Measurements from ENCODE around the gene CSF2.

Gene CSF2

DNA sequence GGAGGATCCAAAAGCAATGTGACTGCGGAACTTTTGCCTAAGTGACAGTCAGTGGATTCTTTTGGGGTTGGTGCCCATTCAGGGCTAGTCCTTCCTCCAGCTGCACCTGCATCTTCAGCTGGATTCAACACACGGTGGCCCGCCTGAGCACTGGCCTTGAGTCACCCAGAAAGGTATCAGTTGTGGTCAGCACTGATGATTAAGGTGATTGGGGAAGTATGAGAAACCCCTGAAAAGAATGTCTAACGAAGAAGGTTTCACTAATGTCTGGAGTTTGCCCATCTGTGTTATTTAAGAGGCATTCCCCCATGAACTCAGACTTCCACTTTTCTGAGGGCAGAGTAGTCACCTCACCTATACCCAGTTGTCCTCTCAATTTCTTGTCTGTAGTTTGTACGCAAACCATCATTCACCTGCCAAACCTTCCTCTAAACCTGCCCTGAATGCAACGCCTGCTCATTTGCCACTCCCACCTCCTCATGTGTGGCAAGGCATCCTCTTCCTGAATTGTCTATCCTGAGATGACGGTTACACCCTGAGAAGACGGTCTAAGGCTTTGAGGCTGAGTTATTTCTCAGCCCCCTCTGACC, 27.2 kb downstream of the CSF2 start:
- H3K79me2 ChIP-seq (ENCODE audit: insufficient read depth, low read length), result no peaks in the 10 kb centered on the region
- no peak overlapping the region for H3K9ac ChIP-seq (ENCODE audit: low read depth, low read length, poor library complexity, severe bottlenecking)
- no peaks in the 10 kb centered on the region for H3K9me2 ChIP-seq (replicated peaks; ENCODE audit: low read depth, low read length)
- no peaks in the 10 kb centered on the region for H3F3A ChIP-seq (ENCODE audit: low read depth)
- H3K27me3 ChIP-seq (ENCODE audit: insufficient read depth, low read length, poor library complexity, severe bottlenecking), result no peaks in the 10 kb centered on the region
- no peaks in the 10 kb centered on the region for H4K20me1 ChIP-seq (ENCODE audit: insufficient read depth, low read length, poor library complexity, severe bottlenecking)
- H3K36me3 ChIP-seq (ENCODE audit: insufficient read depth, low read length), result no peaks in the 10 kb centered on the region
- H2AFZ ChIP-seq (ENCODE audit: low read length), result no peak overlapping the region
- H3K4me1 ChIP-seq (ENCODE audit: insufficient read depth, low read length, poor library complexity, severe bottlenecking), result peaks cover 74% of the 10 kb centered on the region
- H3K4me3 ChIP-seq (ENCODE audit: low read length, poor library complexity, severe bottlenecking), result no peak overlapping the region
- peak overlapping the region; percentile 11 for H3K4me2 ChIP-seq (ENCODE audit: low read depth, low read length, poor library complexity, severe bottlenecking)
- TF ChIP-seq CTCF (conservative IDR thresholded peaks at IDR 0.05; ENCODE audit: low read length) (no peak), EZH2phosphoT487 (IDR thresholded peaks at IDR 0.05; ENCODE audit: borderline replicate concordance) (no peak)
- H3K9me3 ChIP-seq (ENCODE audit: insufficient read depth, low read depth, low read length), result no peaks in the 10 kb centered on the region

- Histone ChIP-seq H3K9me2 (replicated peaks; ENCODE audit: low read depth, low read length) (no peaks in the 10 kb centered on the region), H4K20me1 (ENCODE audit: insufficient read depth, low read length, poor library complexity, severe bottlenecking) (no peaks in the 10 kb centered on the region), H3K27me3 (ENCODE audit: insufficient read depth, low read length, poor library complexity, severe bottlenecking) (no peaks in the 10 kb centered on the region), H3K4me3 (ENCODE audit: low read length, poor library complexity, severe bottlenecking) (no peak overlapping the region), H3F3A (ENCODE audit: low read depth) (no peaks in the 10 kb centered on the region), H3K9ac (ENCODE audit: low read depth, low read length, poor library complexity, severe bottlenecking) (no peak overlapping the region), H3K79me2 (ENCODE audit: insufficient read depth, low read length) (no peaks in the 10 kb centered on the region), H3K4me2 (ENCODE audit: low read depth, low read length, poor library complexity, severe bottlenecking) (peak overlapping the region; percentile 11), H2AFZ (ENCODE audit: low read length) (no peak overlapping the region), H3K36me3 (ENCODE audit: insufficient read depth, low read length) (no peaks in the 10 kb centered on the region), H3K9me3 (ENCODE audit: insufficient read depth, low read depth, low read length) (no peaks in the 10 kb centered on the region), H3K4me1 (ENCODE audit: insufficient read depth, low read length, poor library complexity, severe bottlenecking) (peaks cover 68% of the 10 kb centered on the region)
- no peak for TF ChIP-seq CTCF (conservative IDR thresholded peaks at IDR 0.05; ENCODE audit: low read length)
- no peak for TF ChIP-seq EZH2phosphoT487 (IDR thresholded peaks at IDR 0.05; ENCODE audit: borderline replicate concordance)
Measured at GRCh38 chr5:132101385-132101880, 27.8 kb downstream of the CSF2 start.

DNA sequence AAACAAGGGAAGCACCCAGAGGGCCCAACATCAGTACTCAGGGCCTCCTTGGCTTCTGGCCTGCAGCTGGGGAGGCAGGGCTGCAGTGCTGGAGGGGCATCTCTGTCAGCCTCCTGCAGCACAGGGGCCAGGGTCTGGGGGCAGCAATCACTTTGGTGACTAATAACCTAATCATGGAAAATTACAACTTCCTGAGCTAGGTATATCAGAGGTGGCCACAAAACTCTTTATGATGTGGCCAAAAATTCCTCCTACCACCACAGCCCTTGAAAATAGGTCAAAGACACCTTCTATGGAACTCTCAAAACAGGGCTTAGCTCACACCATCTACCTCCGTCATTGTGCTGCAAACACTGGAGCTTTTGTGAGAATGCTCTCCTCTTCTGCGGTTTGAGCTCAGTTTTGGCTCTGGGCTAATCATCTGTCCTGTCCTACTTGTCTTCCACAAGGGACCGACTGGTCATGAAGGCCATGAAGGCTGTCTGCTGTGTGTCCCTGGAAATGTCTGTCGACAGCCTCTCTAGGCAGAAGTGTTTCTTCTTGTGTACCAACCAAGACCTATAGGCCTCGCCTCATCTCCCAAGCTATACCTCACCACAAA, 28.6 kb downstream of the CSF2 start:
- Histone ChIP-seq H3F3A (ENCODE audit: low read depth) (no peaks in the 10 kb centered on the region), H3K4me1 (ENCODE audit: insufficient read depth, low read length, poor library complexity, severe bottlenecking) (peaks cover 64% of the 10 kb centered on the region), H2AFZ (ENCODE audit: low read length) (no peak overlapping the region), H4K20me1 (ENCODE audit: insufficient read depth, low read length, poor library complexity, severe bottlenecking) (no peaks in the 10 kb centered on the region), H3K4me2 (ENCODE audit: low read depth, low read length, poor library complexity, severe bottlenecking) (peak overlapping the region; percentile 81), H3K9ac (ENCODE audit: low read depth, low read length, poor library complexity, severe bottlenecking) (no peak overlapping the region), H3K9me3 (ENCODE audit: insufficient read depth, low read depth, low read length) (no peaks in the 10 kb centered on the region), H3K4me3 (ENCODE audit: low read length, poor library complexity, severe bottlenecking) (no peak overlapping the region), H3K36me3 (ENCODE audit: insufficient read depth, low read length) (no peaks in the 10 kb centered on the region), H3K27me3 (ENCODE audit: insufficient read depth, low read length, poor library complexity, severe bottlenecking) (no peaks in the 10 kb centered on the region), H3K79me2 (ENCODE audit: insufficient read depth, low read length) (no peaks in the 10 kb centered on the region), H3K9me2 (replicated peaks; ENCODE audit: low read depth, low read length) (no peaks in the 10 kb centered on the region)
- TF ChIP-seq CTCF (conservative IDR thresholded peaks at IDR 0.05; ENCODE audit: low read length), result no peak
- no peak for TF ChIP-seq EZH2phosphoT487 (IDR thresholded peaks at IDR 0.05; ENCODE audit: borderline replicate concordance)
